ENCODE measurements around the gene ADD1. TPM values are rescaled to one million over a fixed set of nuclear protein-coding genes. Genes with fewer than 3 reads are reported as not detected.

Gene ADD1
- total RNA-seq, 3 donors from 2014 or later, result 147 to 175 (median 153) TPM

DNA sequence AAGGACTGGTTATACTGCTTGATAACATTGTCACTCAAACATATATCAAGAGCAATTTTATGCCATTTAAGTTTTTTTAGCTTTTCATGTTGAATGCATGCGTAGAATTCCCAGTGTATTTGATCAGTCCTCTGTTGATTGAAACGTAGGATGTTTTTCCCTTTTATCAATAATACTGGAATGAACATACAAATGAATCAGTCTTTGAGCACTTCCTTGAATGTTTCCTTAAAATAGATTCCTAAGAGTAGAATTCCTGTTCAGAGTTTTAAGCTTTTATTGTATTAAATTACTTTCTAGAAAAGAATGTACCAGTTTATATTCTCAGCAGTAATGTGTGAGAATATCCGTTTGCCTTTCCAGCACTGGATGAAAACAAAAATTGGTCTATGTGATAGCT is 37.8 kb downstream of the ADD1 start:
- Mint-ChIP-seq H3K36me3 (ENCODE audit: insufficient read depth) (peaks cover 42% of the 10 kb centered on the region), H3K4me1 (ENCODE audit: low read depth) (peaks cover 14% of the 10 kb centered on the region), H3K4me3 (no peak overlapping the region), H3K9me3 (no peaks in the 10 kb centered on the region), H3K27me3 (ENCODE audit: low read depth) (no peaks in the 10 kb centered on the region)
- DNase-seq (no peak), ATAC-seq (no peak)

GRCh38 chr4:2882341-2882740 is 38.7 kb downstream of the ADD1 start:
- ATAC-seq, result no peak
- peaks cover 47% of the 10 kb centered on the region for H3K36me3 Mint-ChIP-seq (ENCODE audit: insufficient read depth)
- no peak for DNase-seq
- peaks cover 14% of the 10 kb centered on the region for H3K4me1 Mint-ChIP-seq (ENCODE audit: low read depth)
- H3K9me3 Mint-ChIP-seq, result no peaks in the 10 kb centered on the region
- H3K27me3 Mint-ChIP-seq (ENCODE audit: low read depth), result no peaks in the 10 kb centered on the region
- H3K4me3 Mint-ChIP-seq, result no peak overlapping the region

DNA sequence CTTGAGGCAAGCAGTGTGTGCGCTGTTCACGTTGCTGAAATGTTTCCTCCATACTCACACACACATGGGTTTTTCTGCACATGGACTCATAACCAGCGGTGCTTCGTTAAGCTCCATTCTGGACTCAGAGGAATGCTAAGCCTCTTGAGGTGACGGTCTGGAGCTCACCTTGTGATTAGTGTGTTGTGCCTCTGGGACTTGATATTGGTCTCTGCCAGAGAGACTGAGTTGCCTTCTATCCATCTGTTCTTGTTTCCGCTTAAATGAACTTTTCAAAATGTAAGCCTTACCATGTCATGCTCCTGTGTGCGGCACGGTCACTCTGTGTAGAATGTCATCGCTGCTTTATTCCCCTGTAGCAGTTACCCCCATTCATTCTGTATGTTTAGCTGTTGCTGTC is 42.5 kb downstream of the ADD1 start:
- no peaks in the 10 kb centered on the region for H3K9me3 Mint-ChIP-seq
- H3K4me1 Mint-ChIP-seq (ENCODE audit: low read depth), result no peaks in the 10 kb centered on the region
- DNase-seq, result no peak
- H3K36me3 Mint-ChIP-seq (ENCODE audit: insufficient read depth), result peaks cover 35% of the 10 kb centered on the region
- no peaks in the 10 kb centered on the region for H3K27me3 Mint-ChIP-seq (ENCODE audit: low read depth)
- ATAC-seq, result no peak
- H3K4me3 Mint-ChIP-seq, result no peak overlapping the region

DNA sequence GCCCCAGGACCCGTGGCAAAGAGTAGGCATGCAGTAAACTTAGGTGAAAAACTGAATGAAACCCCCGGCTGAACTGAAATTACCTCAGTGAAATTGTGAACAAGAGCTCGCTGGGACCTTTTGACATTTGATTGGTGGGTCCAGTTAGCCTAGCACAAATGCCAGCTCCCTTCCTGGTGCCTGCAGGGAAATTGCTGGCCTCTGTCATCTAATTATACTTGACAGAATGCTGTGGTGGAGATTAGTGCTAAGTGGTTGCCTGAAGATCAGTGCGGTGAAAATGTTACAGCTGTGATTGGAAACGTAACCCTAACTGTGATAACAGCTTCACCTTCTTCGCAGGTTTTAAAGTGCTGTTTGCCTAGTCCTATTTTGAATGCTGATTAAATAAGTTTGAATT is 43.0 kb downstream of the ADD1 start:
- Mint-ChIP-seq H3K36me3 (ENCODE audit: insufficient read depth) (peaks cover 37% of the 10 kb centered on the region), H3K4me3 (no peak overlapping the region), H3K27me3 (ENCODE audit: low read depth) (no peaks in the 10 kb centered on the region), H3K9me3 (no peaks in the 10 kb centered on the region), H3K4me1 (ENCODE audit: low read depth) (peaks cover 1% of the 10 kb centered on the region)
- ATAC-seq (no peak), DNase-seq (no peak)

- H3K36me3 Mint-ChIP-seq (ENCODE audit: insufficient read depth), result peaks cover 35% of the 10 kb centered on the region
- DNase-seq, result no peak
- no peak for ATAC-seq
- H3K4me1 Mint-ChIP-seq (ENCODE audit: low read depth), result peaks cover 3% of the 10 kb centered on the region
- no peaks in the 10 kb centered on the region for H3K27me3 Mint-ChIP-seq (ENCODE audit: low read depth)
- H3K9me3 Mint-ChIP-seq, result no peaks in the 10 kb centered on the region
- H3K4me3 Mint-ChIP-seq, result no peak overlapping the region
Measured at GRCh38 chr4:2887343-2887742, 43.7 kb downstream of the ADD1 start.

DNA sequence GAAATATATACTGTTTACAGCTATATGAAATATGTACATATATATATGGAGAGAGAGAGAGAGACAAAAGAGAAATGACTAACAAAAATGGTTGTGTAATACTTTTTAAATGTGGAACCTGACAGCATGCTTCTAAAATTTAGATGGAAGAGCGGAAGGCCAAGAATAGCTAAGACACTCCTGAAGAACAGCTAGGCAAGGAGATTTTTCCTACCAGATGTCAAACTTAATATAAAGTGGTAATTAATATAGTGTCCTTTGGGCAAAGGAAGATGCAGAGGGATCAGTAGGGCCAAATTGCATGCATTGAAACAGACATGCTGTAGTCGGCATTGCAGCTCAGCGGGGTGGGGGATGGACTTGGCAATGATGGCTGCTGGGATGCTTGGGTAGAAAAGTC is 45.2 kb downstream of the ADD1 start:
- no peak for ATAC-seq
- no peaks in the 10 kb centered on the region for H3K9me3 Mint-ChIP-seq
- no peak for DNase-seq
- no peaks in the 10 kb centered on the region for H3K27me3 Mint-ChIP-seq (ENCODE audit: low read depth)
- no peak overlapping the region for H3K4me3 Mint-ChIP-seq
- H3K4me1 Mint-ChIP-seq (ENCODE audit: low read depth), result peaks cover 3% of the 10 kb centered on the region
- H3K36me3 Mint-ChIP-seq (ENCODE audit: insufficient read depth), result peaks cover 33% of the 10 kb centered on the region

DNA sequence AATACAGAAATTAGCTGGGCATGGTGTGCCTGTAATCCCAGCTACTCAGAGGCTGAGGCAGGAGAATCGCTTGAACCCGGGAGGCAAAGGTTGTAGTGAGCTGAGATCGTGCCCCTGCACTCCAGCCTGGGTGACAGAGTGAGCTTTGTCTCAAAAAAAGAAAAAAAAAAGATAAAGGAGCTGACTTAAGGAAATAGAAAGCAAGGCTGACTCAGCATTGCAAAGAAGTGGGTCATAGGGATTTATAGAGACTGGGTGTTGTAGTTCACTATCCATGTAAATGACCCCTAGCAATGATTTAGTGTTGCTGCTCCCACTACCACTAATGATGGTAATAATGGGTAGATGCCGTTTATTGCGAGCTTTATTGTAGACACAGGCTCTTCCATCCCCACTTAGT is 47.6 kb downstream of the ADD1 start:
- no peaks in the 10 kb centered on the region for H3K9me3 Mint-ChIP-seq
- H3K4me3 Mint-ChIP-seq, result no peak overlapping the region
- no peaks in the 10 kb centered on the region for H3K27me3 Mint-ChIP-seq (ENCODE audit: low read depth)
- H3K4me1 Mint-ChIP-seq (ENCODE audit: low read depth), result peaks cover 3% of the 10 kb centered on the region
- DNase-seq (no peak), ATAC-seq (no peak)
- peaks cover 27% of the 10 kb centered on the region for H3K36me3 Mint-ChIP-seq (ENCODE audit: insufficient read depth)

- no peak for ATAC-seq
- H3K9me3 Mint-ChIP-seq, result no peaks in the 10 kb centered on the region
- no peaks in the 10 kb centered on the region for H3K27me3 Mint-ChIP-seq (ENCODE audit: low read depth)
- H3K4me3 Mint-ChIP-seq, result no peak overlapping the region
- peaks cover 25% of the 10 kb centered on the region for H3K36me3 Mint-ChIP-seq (ENCODE audit: insufficient read depth)
- no peak for DNase-seq
- H3K4me1 Mint-ChIP-seq (ENCODE audit: low read depth), result peaks cover 3% of the 10 kb centered on the region
Measured at GRCh38 chr4:2893772-2894171, 50.1 kb downstream of the ADD1 start.

DNA sequence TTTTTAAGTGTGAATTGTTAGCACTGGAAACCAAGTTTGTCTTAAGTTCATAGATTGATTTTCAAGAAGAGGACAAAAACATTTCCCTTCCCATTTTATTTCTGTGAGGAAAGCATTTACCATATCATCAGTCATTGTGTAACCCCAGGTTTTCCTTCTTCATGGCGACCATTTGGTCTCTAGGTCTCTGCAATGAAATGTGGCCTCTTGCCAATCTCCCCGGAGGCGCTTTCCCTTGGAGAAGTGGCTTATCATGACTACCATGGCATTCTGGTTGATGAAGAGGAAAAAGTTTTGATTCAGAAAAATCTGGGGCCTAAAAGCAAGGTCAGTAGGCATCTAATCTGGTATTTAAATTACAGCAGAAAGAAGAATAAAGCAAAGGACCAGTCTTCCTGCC is 54.4 kb downstream of the ADD1 start:
- Mint-ChIP-seq H3K27me3 (ENCODE audit: low read depth) (no peaks in the 10 kb centered on the region), H3K36me3 (ENCODE audit: insufficient read depth) (peaks cover 45% of the 10 kb centered on the region), H3K9me3 (no peaks in the 10 kb centered on the region), H3K4me3 (no peak overlapping the region), H3K4me1 (ENCODE audit: low read depth) (no peaks in the 10 kb centered on the region)
- DNase-seq, result no peak
- ATAC-seq, result no peak

DNA sequence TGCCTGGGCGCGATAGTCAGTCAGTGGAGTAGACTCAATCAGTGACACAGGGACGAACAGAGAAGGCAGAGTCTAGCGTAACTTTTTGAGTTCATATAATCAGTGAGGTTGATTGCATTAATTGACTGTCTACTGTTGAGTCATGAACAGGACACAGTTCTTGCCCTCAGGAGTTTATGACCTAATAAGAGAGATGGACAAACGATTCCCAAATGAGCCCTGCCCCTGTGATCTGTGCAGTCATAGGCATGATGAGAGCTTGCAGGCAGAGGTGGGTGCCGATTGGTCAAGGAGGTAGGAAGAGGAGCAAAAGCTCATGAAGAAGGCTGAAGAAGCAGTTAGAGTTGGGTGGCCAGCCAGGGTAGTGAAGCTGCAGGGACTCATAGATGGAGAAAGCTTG is 57.1 kb downstream of the ADD1 start:
- Mint-ChIP-seq H3K4me1 (ENCODE audit: low read depth) (peaks cover 4% of the 10 kb centered on the region), H3K27me3 (ENCODE audit: low read depth) (no peaks in the 10 kb centered on the region), H3K9me3 (no peaks in the 10 kb centered on the region), H3K36me3 (ENCODE audit: insufficient read depth) (peaks cover 52% of the 10 kb centered on the region), H3K4me3 (no peak overlapping the region)
- no peak for DNase-seq
- ATAC-seq, result no peak

DNA sequence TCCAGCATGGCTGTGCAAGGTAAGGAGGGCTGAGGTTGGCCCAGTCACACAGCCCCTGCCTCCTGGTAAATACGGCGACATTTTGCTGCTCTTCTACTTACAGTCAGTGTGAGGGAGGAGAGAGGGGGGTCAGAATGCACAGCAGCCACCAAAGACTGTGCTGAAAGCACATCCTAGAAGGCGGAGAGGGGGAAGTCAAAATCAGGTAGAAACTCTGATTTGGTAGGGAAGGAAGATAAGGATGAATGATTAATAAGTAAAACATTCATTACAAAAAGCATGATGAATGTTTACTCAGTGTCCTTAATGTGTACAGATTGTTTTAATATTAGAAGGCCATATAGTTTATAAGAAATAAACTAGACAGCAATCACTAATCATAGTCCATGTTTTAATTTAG is 57.5 kb downstream of the ADD1 start:
- no peaks in the 10 kb centered on the region for H3K27me3 Mint-ChIP-seq (ENCODE audit: low read depth)
- no peak overlapping the region for H3K4me3 Mint-ChIP-seq
- ATAC-seq, result no peak
- DNase-seq, result no peak
- peaks cover 7% of the 10 kb centered on the region for H3K4me1 Mint-ChIP-seq (ENCODE audit: low read depth)
- no peaks in the 10 kb centered on the region for H3K9me3 Mint-ChIP-seq
- H3K36me3 Mint-ChIP-seq (ENCODE audit: insufficient read depth), result peaks cover 52% of the 10 kb centered on the region

DNA sequence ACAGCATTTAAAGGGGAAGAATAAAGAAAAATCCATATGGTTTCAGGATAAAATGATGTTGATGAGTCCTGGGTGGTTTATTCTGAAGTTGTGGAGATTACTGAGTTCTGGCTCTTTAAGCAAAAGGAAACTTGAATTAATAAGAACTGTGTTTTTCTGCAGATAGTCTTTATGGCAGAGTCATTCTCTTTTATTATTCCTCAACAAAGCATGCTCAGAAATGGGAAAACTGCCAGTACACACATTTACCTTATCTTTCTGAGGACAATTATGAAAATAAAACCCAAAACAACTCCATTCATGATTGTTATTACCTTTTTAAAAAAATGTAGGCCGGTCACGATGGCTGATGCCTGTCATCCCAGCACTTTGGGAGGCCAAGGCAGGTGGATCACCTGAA is 58.5 kb downstream of the ADD1 start:
- Mint-ChIP-seq H3K4me1 (ENCODE audit: low read depth) (peaks cover 15% of the 10 kb centered on the region), H3K36me3 (ENCODE audit: insufficient read depth) (peaks cover 50% of the 10 kb centered on the region), H3K27me3 (ENCODE audit: low read depth) (no peaks in the 10 kb centered on the region), H3K4me3 (no peak overlapping the region), H3K9me3 (no peaks in the 10 kb centered on the region)
- DNase-seq (no peak), ATAC-seq (no peak)

GRCh38 chr4:2905544-2905943 is 61.9 kb downstream of the ADD1 start:
- peaks cover 44% of the 10 kb centered on the region for H3K36me3 Mint-ChIP-seq (ENCODE audit: insufficient read depth)
- no peaks in the 10 kb centered on the region for H3K9me3 Mint-ChIP-seq
- H3K27me3 Mint-ChIP-seq (ENCODE audit: low read depth), result no peaks in the 10 kb centered on the region
- DNase-seq (no peak), ATAC-seq (no peak)
- no peak overlapping the region for H3K4me3 Mint-ChIP-seq
- peaks cover 22% of the 10 kb centered on the region for H3K4me1 Mint-ChIP-seq (ENCODE audit: low read depth)

DNA sequence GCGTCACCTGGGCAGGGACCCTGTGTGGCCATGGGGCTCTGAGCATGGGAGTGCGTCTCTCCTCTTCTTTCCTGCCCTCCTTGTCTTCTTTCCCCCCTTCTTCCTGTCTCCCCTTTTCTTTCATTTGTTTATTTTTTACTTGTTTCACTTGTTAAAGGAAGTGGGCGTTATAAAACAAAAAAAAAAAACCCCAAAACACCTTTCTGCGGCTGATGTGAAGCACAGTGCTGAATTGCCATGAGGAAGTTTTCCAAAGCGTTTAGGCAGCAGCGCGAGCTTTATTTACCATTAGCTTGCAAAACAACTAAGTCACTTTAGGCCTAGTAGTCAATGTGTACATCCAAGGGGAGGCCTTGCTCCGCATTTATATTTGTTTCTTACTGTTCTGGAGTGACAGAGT is 62.6 kb downstream of the ADD1 start:
- peaks cover 42% of the 10 kb centered on the region for H3K36me3 Mint-ChIP-seq (ENCODE audit: insufficient read depth)
- peaks cover 22% of the 10 kb centered on the region for H3K4me1 Mint-ChIP-seq (ENCODE audit: low read depth)
- no peak overlapping the region for H3K4me3 Mint-ChIP-seq
- ATAC-seq (no peak), DNase-seq (no peak)
- H3K27me3 Mint-ChIP-seq (ENCODE audit: low read depth), result no peaks in the 10 kb centered on the region
- H3K9me3 Mint-ChIP-seq, result no peaks in the 10 kb centered on the region

GRCh38 chr4:2907226-2907625 is 63.6 kb downstream of the ADD1 start:
- H3K4me1 Mint-ChIP-seq (ENCODE audit: low read depth), result peaks cover 22% of the 10 kb centered on the region
- ATAC-seq (no peak), DNase-seq (no peak)
- H3K27me3 Mint-ChIP-seq (ENCODE audit: low read depth), result no peaks in the 10 kb centered on the region
- H3K36me3 Mint-ChIP-seq (ENCODE audit: insufficient read depth), result peaks cover 39% of the 10 kb centered on the region
- no peak overlapping the region for H3K4me3 Mint-ChIP-seq
- no peaks in the 10 kb centered on the region for H3K9me3 Mint-ChIP-seq

DNA sequence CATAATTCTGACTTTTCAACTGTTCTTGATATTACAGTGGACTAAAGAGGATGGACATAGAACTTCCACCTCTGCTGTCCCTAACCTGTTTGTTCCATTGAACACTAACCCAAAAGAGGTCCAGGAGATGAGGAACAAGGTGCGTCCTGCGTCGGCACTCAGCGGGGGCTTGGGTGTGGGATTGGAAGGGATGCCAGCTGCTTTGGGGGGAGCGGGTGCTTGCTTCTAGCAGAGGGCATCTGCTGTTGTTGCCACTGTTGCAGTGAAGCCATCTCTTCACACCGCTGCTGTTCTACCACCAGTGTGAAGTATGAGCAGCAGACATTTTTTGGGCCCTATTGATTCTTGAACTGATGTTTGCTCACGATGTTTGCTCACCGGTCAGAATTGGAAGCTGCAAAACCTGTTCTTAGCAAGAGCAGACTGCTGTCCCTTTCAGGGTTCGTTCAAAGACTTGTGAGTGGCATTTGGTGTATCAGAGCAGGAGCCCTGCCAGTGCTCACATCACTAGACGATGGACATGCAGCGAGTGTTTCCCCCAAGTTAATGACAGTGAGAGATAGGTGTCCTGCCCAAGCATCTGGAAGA is 64.2 kb downstream of the ADD1 start:
- Mint-ChIP-seq H3K9me3 (no peaks in the 10 kb centered on the region), H3K4me3 (no peak overlapping the region), H3K27me3 (ENCODE audit: low read depth) (no peaks in the 10 kb centered on the region), H3K36me3 (ENCODE audit: insufficient read depth) (peaks cover 38% of the 10 kb centered on the region), H3K4me1 (ENCODE audit: low read depth) (peaks cover 22% of the 10 kb centered on the region)
- DNase-seq (no peak), ATAC-seq (no peak)

Measured in activated T-cell treated with anti-CD3 and anti-CD28 coated beads, Interleukin-2, amount 50 U/mL, for 4 hours (primary cell).